MM.1S (cell line): ENCODE results near the gene HTRA3.

Source experiments
- CTCF ChIP-seq: fragments of 300-600 bp; sonication (generic); IDR thresholded peaks from 2 replicates; pipeline ENCODE4 v1.5.1; 2016; ENCODE audit warnings: antibody characterized with exemption, low read length, mixed read lengths
- EZH2 ChIP-seq: fragments of 300-600 bp; sonication (generic); optimal IDR thresholded peaks from 2 replicates; pipeline ENCODE3; 2017; ENCODE audit warnings: low read depth, mild to moderate bottlenecking, antibody characterized with exemption, low read length, mixed read lengths
- EZH2phosphoT487 ChIP-seq: fragments of 300-600 bp; sonication (generic); IDR thresholded peaks from 2 replicates; pipeline ENCODE4 v1.6.1; 2018; ENCODE audit warnings: antibody characterized with exemption, low read length

- TF ChIP-seq CTCF (no peak), EZH2phosphoT487 (no peak), EZH2 (no peak)
Observed at GRCh38 chr4:8355306-8355705, 85.8 kb downstream of the HTRA3 start.
